K562 (cell line): ENCODE measurements around the gene GRIPAP1. TPM values are rescaled to one million over a fixed set of nuclear protein-coding genes. Genes with fewer than 3 reads are reported as not detected.
A peak's percentile ranks its signal among the peaks of the same experiment; 100 is the strongest.

Source experiments
- CBX8 ChIP-seq: fragments of 200-600 bp; sonication (generic); IDR thresholded peaks from 2 replicates; pipeline ENCODE4 v1.6.1; 2012; ENCODE audit warnings: borderline replicate concordance, mixed run types, low read depth, mild to moderate bottlenecking, moderate library complexity, mixed read lengths, low read length, control low read depth, inconsistent platforms; ENCODE audit not compliant: poor library complexity, severe bottlenecking; ENCODE audit errors: extremely low read depth
- CTBP1 ChIP-seq: fragments of 450-650 bp; IDR thresholded peaks from 2 replicates; pipeline ENCODE4 v1.6.1; 2016; ENCODE audit warnings: borderline replicate concordance
- ETS2 ChIP-seq: IDR thresholded peaks from 2 replicates; pipeline ENCODE4 v1.6.1; 2016; ENCODE audit warnings: borderline replicate concordance, missing genetic modification characterization, mild to moderate bottlenecking, moderate library complexity, missing compliant biosample characterization; ENCODE audit not compliant: poor library complexity, severe bottlenecking
- NBN ChIP-seq: fragments of 450-650 bp; IDR thresholded peaks from 2 replicates; pipeline ENCODE4 v1.6.1; 2016; ENCODE audit warnings: low read depth, mild to moderate bottlenecking
- NCOA6 ChIP-seq: fragments of 450-650 bp; IDR thresholded peaks from 2 replicates; pipeline ENCODE4 v1.6.1; 2017; ENCODE audit warnings: mild to moderate bottlenecking
- RUNX1 ChIP-seq: sonication (generic); IDR thresholded peaks from 2 replicates; pipeline ENCODE4 v1.6.1; 2016; ENCODE audit warnings: antibody characterized with exemption, low read depth
- SMAD2 ChIP-seq: fragments of 150-350 bp; IDR thresholded peaks from 2 replicates; pipeline ENCODE4 v1.6.1; 2014; ENCODE audit warnings: low read depth, mild to moderate bottlenecking, low read length
- TRIM24 ChIP-seq, 2 experiments: fragments of 450-650 bp; IDR thresholded peaks; 2 replicates each; pipeline ENCODE4 v1.6.1; 2016
- polyA plus RNA-seq, 8 experiments: library from polyadenylated mRNA; depleted of rRNA in 4 of 8; stranded (reverse) in 5 of 8; unstranded in 3 of 8; fragments of >200 nt; fragmentation: Nextera tagmentation in 2 of 8; fragmentation: Illumina TruSeq in 1 of 8; extraction: Ambion mirVana in 2 of 8; extraction: Trizol in 1 of 8; gene quantifications; 2 replicates each; pipeline versions ENCODE4 v1.2.1 to v1.2.3, GENCODE V29; 2011 to 2014; ENCODE audit warnings: inconsistent platforms in 1 of 8, missing spikeins in 1 of 8
- total RNA-seq, 7 experiments: library from RNA; depleted of rRNA in 6 of 7; stranded (reverse); fragments of >200 nt in 6 of 7; fragmentation: Illumina TruSeq in 2 of 7; extraction: Trizol in 2 of 7; gene quantifications; 2 replicates each; pipeline versions ENCODE4 v1.2.1 to v1.2.3, GENCODE V29; 2011 to 2021; ENCODE audit warnings: low replicate concordance in 1 of 7
- TF ChIP-seq, protein P1 (sequence below), 2 experiments: fragments of 450-650 bp in 1 of 2; sonication (generic) in 1 of 2; formaldehyde crosslinking in 1 of 2; IDR thresholded peaks in 1 of 2; conservative IDR thresholded peaks in 1 of 2; 2 replicates each; pipeline versions ENCODE4 v1.6.1 to v1.8.1; 2016 to 2023; ENCODE audit warnings: mild to moderate bottlenecking in 2 of 2, moderate library complexity in 2 of 2, inconsistent platforms in 1 of 2, missing genetic modification reagents in 1 of 2
- TF ChIP-seq, protein P2 (sequence below), 2 experiments: fragments of 450-650 bp in 1 of 2; sonication (generic) in 1 of 2; formaldehyde crosslinking in 1 of 2; IDR thresholded peaks; 2 replicates each; pipeline versions ENCODE4 v1.7.1 to v1.9.0; 2016 to 2022; ENCODE audit warnings: inconsistent platforms in 1 of 2, mild to moderate bottlenecking in 1 of 2, missing genetic modification reagents in 1 of 2
- TF ChIP-seq, protein P3 (sequence below): fragments of 450-650 bp; formaldehyde crosslinking; IDR thresholded peaks from 2 replicates; pipeline ENCODE4 v1.4.0; 2020; ENCODE audit warnings: mild to moderate bottlenecking, moderate library complexity
- TF ChIP-seq, protein P4 (sequence below): conservative IDR thresholded peaks from 2 replicates; pipeline ENCODE4 v1.6.1; 2011; ENCODE audit warnings: low read depth, mild to moderate bottlenecking, low read length; ENCODE audit not compliant: control insufficient read depth

GRIPAP1 gene
- total and polyA plus RNA-seq, 9 of the 15 experiments (the other 6 are each of a cell fraction or from before 2014, with no cell fraction given), result 4.1 to 41.6 (median 24.0) TPM

GRCh38 chrX:48957827-48958634, 44.0 kb downstream of the GRIPAP1 start (continued):
- no peak for TF ChIP-seq RUNX1
- TF ChIP-seq NCOA6, result no peak
- peak; percentile 47; the same call in 1 of the 2 replicates for TF ChIP-seq NBN
- TF ChIP-seq, protein P1, sequence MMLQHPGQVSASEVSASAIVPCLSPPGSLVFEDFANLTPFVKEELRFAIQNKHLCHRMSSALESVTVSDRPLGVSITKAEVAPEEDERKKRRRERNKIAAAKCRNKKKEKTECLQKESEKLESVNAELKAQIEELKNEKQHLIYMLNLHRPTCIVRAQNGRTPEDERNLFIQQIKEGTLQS (IDR thresholded peaks at IDR 0.05), result peak; percentile 48; the same call in 1 of the 2 replicates
- TF ChIP-seq, protein P1 (CRISPR knock-in tag; conservative IDR thresholded peaks at IDR 0.05), result no peak
- TF ChIP-seq TRIM24 (IDR thresholded peaks at IDR 0.05), result no peak
- TF ChIP-seq SMAD2, result no peak
- TF ChIP-seq CTBP1, result peak; percentile 9; the same call in 1 of the 2 replicates
- TF ChIP-seq, protein P2, sequence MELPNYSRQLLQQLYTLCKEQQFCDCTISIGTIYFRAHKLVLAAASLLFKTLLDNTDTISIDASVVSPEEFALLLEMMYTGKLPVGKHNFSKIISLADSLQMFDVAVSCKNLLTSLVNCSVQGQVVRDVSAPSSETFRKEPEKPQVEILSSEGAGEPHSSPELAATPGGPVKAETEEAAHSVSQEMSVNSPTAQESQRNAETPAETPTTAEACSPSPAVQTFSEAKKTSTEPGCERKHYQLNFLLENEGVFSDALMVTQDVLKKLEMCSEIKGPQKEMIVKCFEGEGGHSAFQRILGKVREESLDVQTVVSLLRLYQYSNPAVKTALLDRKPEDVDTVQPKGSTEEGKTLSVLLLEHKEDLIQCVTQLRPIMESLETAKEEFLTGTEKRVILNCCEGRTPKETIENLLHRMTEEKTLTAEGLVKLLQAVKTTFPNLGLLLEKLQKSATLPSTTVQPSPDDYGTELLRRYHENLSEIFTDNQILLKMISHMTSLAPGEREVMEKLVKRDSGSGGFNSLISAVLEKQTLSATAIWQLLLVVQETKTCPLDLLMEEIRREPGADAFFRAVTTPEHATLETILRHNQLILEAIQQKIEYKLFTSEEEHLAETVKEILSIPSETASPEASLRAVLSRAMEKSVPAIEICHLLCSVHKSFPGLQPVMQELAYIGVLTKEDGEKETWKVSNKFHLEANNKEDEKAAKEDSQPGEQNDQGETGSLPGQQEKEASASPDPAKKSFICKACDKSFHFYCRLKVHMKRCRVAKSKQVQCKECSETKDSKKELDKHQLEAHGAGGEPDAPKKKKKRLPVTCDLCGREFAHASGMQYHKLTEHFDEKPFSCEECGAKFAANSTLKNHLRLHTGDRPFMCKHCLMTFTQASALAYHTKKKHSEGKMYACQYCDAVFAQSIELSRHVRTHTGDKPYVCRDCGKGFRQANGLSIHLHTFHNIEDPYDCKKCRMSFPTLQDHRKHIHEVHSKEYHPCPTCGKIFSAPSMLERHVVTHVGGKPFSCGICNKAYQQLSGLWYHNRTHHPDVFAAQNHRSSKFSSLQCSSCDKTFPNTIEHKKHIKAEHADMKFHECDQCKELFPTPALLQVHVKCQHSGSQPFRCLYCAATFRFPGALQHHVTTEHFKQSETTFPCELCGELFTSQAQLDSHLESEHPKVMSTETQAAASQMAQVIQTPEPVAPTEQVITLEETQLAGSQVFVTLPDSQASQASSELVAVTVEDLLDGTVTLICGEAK (IDR thresholded peaks at IDR 0.05), result peak; percentile 95
- TF ChIP-seq, protein P2 (CRISPR knock-in tag; IDR thresholded peaks at IDR 0.05), result no peak
- TF ChIP-seq, protein P3, sequence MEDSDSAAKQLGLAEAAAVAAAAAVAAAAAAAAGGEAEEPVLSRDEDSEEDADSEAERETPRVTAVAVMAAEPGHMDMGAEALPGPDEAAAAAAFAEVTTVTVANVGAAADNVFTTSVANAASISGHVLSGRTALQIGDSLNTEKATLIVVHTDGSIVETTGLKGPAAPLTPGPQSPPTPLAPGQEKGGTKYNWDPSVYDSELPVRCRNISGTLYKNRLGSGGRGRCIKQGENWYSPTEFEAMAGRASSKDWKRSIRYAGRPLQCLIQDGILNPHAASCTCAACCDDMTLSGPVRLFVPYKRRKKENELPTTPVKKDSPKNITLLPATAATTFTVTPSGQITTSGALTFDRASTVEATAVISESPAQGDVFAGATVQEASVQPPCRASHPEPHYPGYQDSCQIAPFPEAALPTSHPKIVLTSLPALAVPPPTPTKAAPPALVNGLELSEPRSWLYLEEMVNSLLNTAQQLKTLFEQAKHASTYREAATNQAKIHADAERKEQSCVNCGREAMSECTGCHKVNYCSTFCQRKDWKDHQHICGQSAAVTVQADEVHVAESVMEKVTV (CRISPR knock-in tag), result no peak; the same call in 1 of the 2 replicates
- no peak for TF ChIP-seq CBX8
- TF ChIP-seq, protein P4, sequence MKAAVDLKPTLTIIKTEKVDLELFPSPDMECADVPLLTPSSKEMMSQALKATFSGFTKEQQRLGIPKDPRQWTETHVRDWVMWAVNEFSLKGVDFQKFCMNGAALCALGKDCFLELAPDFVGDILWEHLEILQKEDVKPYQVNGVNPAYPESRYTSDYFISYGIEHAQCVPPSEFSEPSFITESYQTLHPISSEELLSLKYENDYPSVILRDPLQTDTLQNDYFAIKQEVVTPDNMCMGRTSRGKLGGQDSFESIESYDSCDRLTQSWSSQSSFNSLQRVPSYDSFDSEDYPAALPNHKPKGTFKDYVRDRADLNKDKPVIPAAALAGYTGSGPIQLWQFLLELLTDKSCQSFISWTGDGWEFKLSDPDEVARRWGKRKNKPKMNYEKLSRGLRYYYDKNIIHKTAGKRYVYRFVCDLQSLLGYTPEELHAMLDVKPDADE, result peak; percentile 69
- TF ChIP-seq ETS2 (tag), result no peak
